Spinal cord (tissue), 10 donors: ENCODE measurements around the gene LMAN2L. TPM values are rescaled to one million over a fixed set of nuclear protein-coding genes. Genes with fewer than 3 reads are reported as not detected.

Experiments used
- DNase-seq, 6 donors: peaks; one replicate each; pipeline versions ENCODE4 v3.0.0 to v3.0.0-alpha.2; 2013 to 2015; ENCODE audit warnings: low spot score in 6 of 6, low read depth in 4 of 6
- H3K27ac ChIP-seq: one replicate; pipeline ENCODE4 v1.5.1; 2013; ENCODE audit warnings: low read depth, low read length, control low read depth
- H3K27me3 ChIP-seq: one replicate; pipeline ENCODE4 v1.6.1; 2013; ENCODE audit warnings: low read length; ENCODE audit not compliant: control insufficient read depth, insufficient read depth
- H3K36me3 ChIP-seq: one replicate; pipeline ENCODE4 v1.6.1; 2013; ENCODE audit warnings: low read length; ENCODE audit not compliant: control insufficient read depth, insufficient read depth
- H3K4me1 ChIP-seq: one replicate; pipeline ENCODE4 v1.6.1; 2013; ENCODE audit warnings: low read length; ENCODE audit not compliant: control insufficient read depth, insufficient read depth
- H3K4me3 ChIP-seq: one replicate; pipeline ENCODE4 v1.5.1; 2013; ENCODE audit warnings: low read depth, low read length, control low read depth
- H3K9me3 ChIP-seq: one replicate; pipeline ENCODE4 v1.6.1; 2013; ENCODE audit warnings: low read length; ENCODE audit not compliant: control insufficient read depth, insufficient read depth
- WGBS: methylation state at CpG from one replicate; pipeline ENCODE4 v1.1.5; 2013; ENCODE audit warnings: missing lambda C conversion rate; ENCODE audit not compliant: insufficient coverage; 5-methylcytosine and 5-hydroxymethylcytosine counted together
- polyA plus RNA-seq, 2 donors: library from polyadenylated mRNA; unstranded; fragments of 120-200 nt; gene quantifications; one replicate each; pipeline ENCODE4 v1.2.1, GENCODE V29; 2013; ENCODE audit not compliant: insufficient read length in 2 of 2
- total RNA-seq, 2 donors: library from RNA; depleted of rRNA in 1 of 2; stranded (reverse); fragments of 120-200 nt in 1 of 2; fragments of >200 nt in 1 of 2; gene quantifications; one replicate each; pipeline versions ENCODE4 v1.2.3 to v1.2.4, GENCODE V29; 2013 to 2014
- donor health status: healthy.

The LMAN2L gene
- total and polyA plus RNA-seq, 4 donors: 26.7 to 34.0 (median 31.7) TPM

GRCh38 chr2:96716388-96716787 is 23.5 kb downstream of the LMAN2L start:
- no peaks in the 10 kb centered on the region for H3K27me3 ChIP-seq
- no peak for DNase-seq
- peaks cover 40% of the 10 kb centered on the region for H3K36me3 ChIP-seq
- H3K9me3 ChIP-seq: no peaks in the 10 kb centered on the region
- H3K4me3 ChIP-seq: no peak overlapping the region
- no peaks in the 10 kb centered on the region for H3K4me1 ChIP-seq
- no peak overlapping the region for H3K27ac ChIP-seq

- Histone ChIP-seq H3K4me3 (no peak overlapping the region), H3K36me3 (peaks cover 40% of the 10 kb centered on the region)
- no CpG with 5 or more reads among the region's 5 CpGs for WGBS
Observed at GRCh38 chr2:96715658-96716057, 24.2 kb downstream of the LMAN2L start.

GRCh38 chr2:96710985-96711384 is 28.9 kb downstream of the LMAN2L start:
- H3K27me3 ChIP-seq: no peaks in the 10 kb centered on the region
- H3K27ac ChIP-seq: no peak overlapping the region
- no peaks in the 10 kb centered on the region for H3K4me1 ChIP-seq
- WGBS: 63% methylated on average over 1 of the region's 3 CpGs
- peaks cover 61% of the 10 kb centered on the region for H3K36me3 ChIP-seq
- peaks cover 2% of the 10 kb centered on the region for H3K9me3 ChIP-seq
- no peak for DNase-seq
- no peak overlapping the region for H3K4me3 ChIP-seq

More at GRCh38 chr2:96715658-96716057, 24.2 kb downstream of the LMAN2L start:
- DNase-seq: no peak
- Histone ChIP-seq H3K4me1 (no peaks in the 10 kb centered on the region), H3K9me3 (no peaks in the 10 kb centered on the region), H3K27me3 (no peaks in the 10 kb centered on the region), H3K27ac (no peak overlapping the region)

- WGBS: 96% methylated on average over 9 of the region's 16 CpGs
- peaks cover 61% of the 10 kb centered on the region for H3K36me3 ChIP-seq
- no peak for DNase-seq
Observed at GRCh38 chr2:96703021-96703751, 36.7 kb downstream of the LMAN2L start.

GRCh38 chr2:96702098-96702785 is 37.6 kb downstream of the LMAN2L start:
- Histone ChIP-seq H3K9me3 (no peaks in the 10 kb centered on the region), H3K4me1 (no peaks in the 10 kb centered on the region), H3K4me3 (no peak overlapping the region), H3K27me3 (no peaks in the 10 kb centered on the region), H3K27ac (no peak overlapping the region), H3K36me3 (peaks cover 61% of the 10 kb centered on the region)
- no peak for DNase-seq
- WGBS: 94% methylated on average over 16 of the region's 17 CpGs

More at GRCh38 chr2:96703021-96703751, 36.7 kb downstream of the LMAN2L start:
- Histone ChIP-seq H3K4me1 (no peaks in the 10 kb centered on the region), H3K27ac (no peak overlapping the region), H3K9me3 (no peaks in the 10 kb centered on the region), H3K4me3 (no peak overlapping the region), H3K27me3 (no peaks in the 10 kb centered on the region)

GRCh38 chr2:96701636-96702035 is 38.2 kb downstream of the LMAN2L start:
- DNase-seq: no peak
- peaks cover 55% of the 10 kb centered on the region for H3K36me3 ChIP-seq

GRCh38 chr2:96700086-96700485 is 39.8 kb downstream of the LMAN2L start:
- no peaks in the 10 kb centered on the region for H3K4me1 ChIP-seq
- peaks cover 41% of the 10 kb centered on the region for H3K36me3 ChIP-seq
- no peak overlapping the region for H3K4me3 ChIP-seq
- 91% methylated on average over 5 of the region's 8 CpGs for WGBS
- H3K27me3 ChIP-seq: no peaks in the 10 kb centered on the region
- no peak for DNase-seq
- no peak overlapping the region for H3K27ac ChIP-seq
- H3K9me3 ChIP-seq: no peaks in the 10 kb centered on the region

More at GRCh38 chr2:96701636-96702035, 38.2 kb downstream of the LMAN2L start:
- Histone ChIP-seq H3K9me3 (no peaks in the 10 kb centered on the region), H3K4me3 (no peak overlapping the region), H3K4me1 (no peaks in the 10 kb centered on the region), H3K27me3 (no peaks in the 10 kb centered on the region), H3K27ac (no peak overlapping the region)
- WGBS: 100% methylated on average over 2 of the region's 6 CpGs

- H3K36me3 ChIP-seq: peaks cover 37% of the 10 kb centered on the region
- no peaks in the 10 kb centered on the region for H3K4me1 ChIP-seq
- H3K9me3 ChIP-seq: no peaks in the 10 kb centered on the region
- H3K27me3 ChIP-seq: no peaks in the 10 kb centered on the region
- no peak overlapping the region for H3K27ac ChIP-seq
- 88% methylated on average over 8 of the region's 9 CpGs for WGBS
- DNase-seq: no peak
- H3K4me3 ChIP-seq: no peak overlapping the region
Observed at GRCh38 chr2:96699621-96700020, 40.2 kb downstream of the LMAN2L start.

GRCh38 chr2:96699021-96699420 is 40.8 kb downstream of the LMAN2L start:
- Histone ChIP-seq H3K27ac (no peak overlapping the region), H3K4me1 (no peaks in the 10 kb centered on the region), H3K27me3 (no peaks in the 10 kb centered on the region), H3K4me3 (no peak overlapping the region), H3K9me3 (no peaks in the 10 kb centered on the region), H3K36me3 (peaks cover 33% of the 10 kb centered on the region)
- WGBS: 87% methylated on average over 3 of the region's 6 CpGs
- no peak for DNase-seq
